Effector CD4-positive, alpha-beta T cell (primary cell): ENCODE measurements around the gene OR4K15. TPM values are rescaled to one million over a fixed set of nuclear protein-coding genes. Genes with fewer than 3 reads are reported as not detected.
A peak's percentile ranks its signal among the peaks of the same experiment; 100 is the strongest.
"Not testable (repeated sequence)": the region's sequence is repeated elsewhere in the genome, so short reads cannot be mapped to it uniquely, and the experiment has no call there.

ENCODE experiments used
- DNase-seq: peaks from one replicate; pipeline ENCODE4 v3.0.0-alpha.2; 2020
- total RNA-seq: gene quantifications from one replicate; lab custom pipeline; 2026; lab: John Stamatoyannopoulos, UW

The OR4K15 gene
- total RNA-seq = not detected

DNA sequence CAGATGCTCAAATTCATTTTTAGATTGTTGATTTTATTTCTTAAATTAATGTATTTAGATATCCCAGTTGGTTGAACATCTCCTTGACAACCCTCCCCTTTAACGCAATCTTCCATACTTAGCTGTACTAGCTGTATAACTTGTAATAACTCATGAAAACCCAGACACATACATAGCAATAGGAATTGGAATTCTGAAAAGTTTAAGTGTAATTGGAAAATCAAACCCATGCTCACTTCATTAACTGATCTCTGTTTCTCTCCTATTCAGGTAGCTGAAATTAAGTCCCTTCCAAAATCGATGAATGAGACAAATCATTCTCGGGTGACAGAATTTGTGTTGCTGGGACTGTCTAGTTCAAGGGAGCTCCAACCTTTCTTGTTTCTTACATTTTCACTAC, at the start of gene OR4K15:
TSS of gene OR4K15 (plus strand) at position 301 of the 400 bp plus-strand sequence. CDS start at position 301, 0 bp downstream.
- no peak for DNase-seq

GRCh38 chr14:19930617-19931016, 44.8 kb upstream of the OR4K15 start, which contains the start of gene OR4K1:
OR4K1 (plus strand) TSS chr14:19930917; CDS start chr14:19935667, 4,750 bp downstream.
- no peak for DNase-seq

DNA sequence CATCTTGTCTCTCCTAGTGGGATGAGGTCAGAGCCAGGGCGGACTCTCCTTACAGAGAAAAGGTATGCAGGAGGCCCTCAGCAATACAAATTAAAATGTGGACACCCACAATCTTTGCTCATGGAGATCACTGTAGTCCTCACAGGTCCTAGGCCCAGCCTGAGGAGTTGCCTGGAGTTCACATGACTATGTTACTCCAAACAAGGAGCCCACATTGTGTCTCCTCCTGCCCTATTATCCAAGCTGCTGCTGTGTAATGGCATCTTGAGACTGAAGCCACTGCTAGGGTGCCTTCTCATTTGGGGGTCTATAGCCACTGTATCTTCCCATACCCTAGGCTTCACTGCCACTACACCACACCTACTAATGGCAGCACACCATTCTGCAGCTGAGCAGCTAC, 33.7 kb upstream of the OR4K15 start:
- DNase-seq = no peak

DNA sequence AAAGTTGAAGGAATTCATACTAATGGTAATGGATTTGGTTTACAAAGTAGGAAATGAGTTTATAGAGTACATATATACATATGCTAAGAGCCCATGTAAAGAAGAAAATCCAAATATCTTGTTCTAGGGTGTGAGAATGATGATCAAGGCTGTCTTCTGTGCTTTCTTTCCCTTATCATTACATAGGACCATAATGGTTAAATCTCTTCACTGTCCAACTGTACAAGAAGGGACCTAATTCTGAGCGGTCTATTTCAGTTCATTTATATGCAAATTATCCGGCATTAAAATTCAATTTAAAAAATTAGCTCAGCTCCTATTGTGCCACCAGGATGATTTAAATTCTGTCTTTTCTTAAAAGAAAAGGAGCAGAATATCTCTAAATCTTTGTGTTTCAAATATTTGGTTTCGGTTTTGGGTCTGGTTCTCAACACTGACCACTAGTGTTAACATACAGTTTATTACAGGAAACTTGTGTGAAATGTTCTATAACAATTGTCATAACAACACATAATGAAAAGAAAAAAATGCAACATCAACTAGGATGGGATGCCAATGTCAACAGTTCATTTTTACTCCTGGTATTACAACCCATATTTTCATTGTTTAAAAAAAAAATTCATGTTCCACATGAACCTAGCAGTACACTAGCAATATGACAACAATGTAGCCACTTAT, 27.8 kb upstream of the OR4K15 start:
- no peak for DNase-seq

GRCh38 chr14:19949218-19949617, 26.2 kb upstream of the OR4K15 start:
- DNase-seq = no peak

- DNase-seq = not testable (repeated sequence)
These were observed 5.7 kb upstream of the OR4K15 start for GRCh38 chr14:19969735-19970134.

DNA sequence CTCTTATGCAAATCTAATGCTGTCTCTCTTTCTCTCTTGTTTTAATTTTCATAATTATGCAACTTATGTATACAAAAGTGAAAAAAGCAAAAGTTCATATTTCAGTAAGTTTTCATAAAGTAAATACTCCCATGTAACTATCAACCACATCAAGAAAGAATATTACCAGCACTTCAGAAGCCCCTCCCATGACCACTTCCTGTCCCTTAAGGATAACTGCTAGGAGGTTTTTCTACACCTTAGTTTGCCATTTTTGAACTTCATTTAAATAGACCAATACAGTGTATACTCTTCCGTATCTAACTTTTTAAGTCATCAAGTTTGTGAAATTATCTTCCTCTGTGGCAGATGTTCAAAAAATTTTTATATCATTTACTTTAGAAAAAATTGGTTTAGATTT, 547 bp upstream of the OR4K15 start:
- peak; percentile 3 for DNase-seq

GRCh38 chr14:19993438-19993837, 18.0 kb downstream of the OR4K15 start:
- DNase-seq = no peak

DNA sequence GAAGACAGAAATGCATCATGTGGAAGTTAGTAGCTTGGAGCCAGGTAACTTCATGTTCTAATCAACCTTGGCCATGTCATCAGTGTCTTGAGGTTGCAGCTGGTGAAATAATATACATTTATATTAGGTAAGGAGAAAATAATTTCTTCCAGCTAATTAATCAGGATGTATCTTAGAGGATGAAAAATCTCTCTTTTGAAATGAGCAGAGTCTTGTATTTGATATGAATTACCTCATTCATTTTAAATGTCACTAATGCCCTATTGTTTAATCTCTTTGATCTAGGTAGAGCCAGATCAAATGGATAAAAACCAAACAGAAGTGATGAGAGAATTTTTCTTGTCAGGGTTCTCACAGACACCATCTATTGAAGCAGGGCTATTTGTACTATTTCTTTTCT, 26.5 kb downstream of the OR4K15 start, which contains the start of gene OR4Q2:
TSS of gene OR4Q2 (plus strand) at position 301 of the 400 bp plus-strand sequence.
- DNase-seq = no peak

DNA sequence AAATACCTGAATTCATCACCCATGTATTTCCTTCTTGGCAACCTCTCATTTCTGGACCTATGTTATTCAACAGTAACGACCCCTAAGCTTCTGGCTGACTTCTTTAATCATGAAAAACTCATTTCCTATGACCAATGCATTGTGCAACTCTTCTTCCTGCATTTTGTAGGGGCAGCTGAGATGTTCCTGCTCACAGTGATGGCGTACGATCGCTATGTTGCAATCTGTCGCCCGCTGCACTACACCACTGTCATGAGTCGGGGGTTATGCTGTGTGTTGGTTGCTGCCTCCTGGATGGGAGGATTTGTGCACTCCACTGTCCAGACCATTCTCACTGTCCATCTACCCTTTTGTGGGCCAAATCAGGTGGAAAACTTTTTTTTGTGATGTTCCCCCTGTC, 26.9 kb downstream of the OR4K15 start:
- no peak for DNase-seq

DNA sequence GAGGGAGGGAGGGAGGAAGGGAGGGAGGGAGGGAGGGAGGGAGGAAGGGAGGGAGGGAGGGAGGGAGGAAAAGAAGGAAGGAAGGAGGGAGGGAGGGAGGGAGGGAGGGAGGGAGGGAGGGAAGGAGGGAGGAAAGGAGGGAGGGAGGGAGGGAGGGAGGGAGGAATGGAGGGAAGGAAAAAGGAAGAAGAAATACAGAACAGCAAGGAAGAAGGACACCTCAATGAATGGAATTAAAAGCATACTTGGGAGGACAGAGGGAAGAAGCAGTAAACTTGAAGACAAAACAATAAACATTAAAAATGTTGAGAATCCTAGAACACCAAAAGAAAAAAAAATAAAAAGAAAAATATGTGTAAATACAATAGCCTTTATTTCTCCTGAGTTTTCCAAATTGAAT, 32.8 kb downstream of the OR4K15 start:
- DNase-seq = no peak

DNA sequence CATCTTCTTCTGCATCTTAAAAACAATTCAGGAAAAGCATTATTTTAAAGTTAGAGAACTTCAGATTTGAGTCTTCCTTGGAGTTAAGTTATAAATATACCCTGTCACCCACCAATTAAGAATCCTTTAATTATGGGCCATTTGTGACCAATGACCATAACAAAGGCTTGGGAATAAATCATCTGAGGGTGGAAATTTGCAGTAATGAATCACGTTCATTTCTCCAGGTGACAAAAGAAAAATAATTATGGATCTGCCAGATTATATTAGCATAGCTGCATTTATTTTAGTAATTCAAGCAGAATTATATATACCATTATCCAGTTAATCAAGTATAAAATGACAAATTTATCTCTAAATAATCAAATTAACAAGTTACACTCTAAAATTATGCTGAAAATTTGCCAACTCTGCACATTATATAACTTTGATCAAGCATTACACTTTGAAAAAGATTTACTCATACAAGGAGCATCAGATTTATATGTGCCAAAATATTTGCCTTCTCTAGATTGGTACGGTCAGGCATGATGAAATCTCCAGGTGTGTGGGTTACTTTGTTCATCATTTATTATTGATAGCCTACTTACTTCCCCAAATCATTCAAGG, 44.0 kb downstream of the OR4K15 start, which contains the start of gene OR4K14:
TSS of gene OR4K14 (minus strand) at position 51 of the 609 bp plus-strand sequence. CDS start 4,114 bp downstream, outside the sequence.
- DNase-seq = no peak
